Gastroesophageal sphincter (tissue), 3 donors: ENCODE results near the gene TTLL4.

Experiments
- EP300 ChIP-seq: sonication (generic); formaldehyde crosslinking; IDR thresholded peaks from one replicate; pipeline ENCODE4 v1.6.1; 2017; ENCODE audit warnings: antibody characterized with exemption, mild to moderate bottlenecking
- POLR2A ChIP-seq, 2 donors: fragments of 450-650 bp; IDR thresholded peaks; one replicate each; pipeline ENCODE4 v1.6.1; 2017; ENCODE audit warnings: antibody characterized with exemption in 2 of 2, mild to moderate bottlenecking in 2 of 2, moderate library complexity in 1 of 2
- POLR2AphosphoS5 ChIP-seq: sonication (generic); formaldehyde crosslinking; IDR thresholded peaks from one replicate; pipeline ENCODE4 v1.6.1; 2017; ENCODE audit warnings: antibody characterized with exemption
- TF ChIP-seq, protein P1 (sequence below), 4 experiments: fragments of 200-600 bp in 2 of 4; fragments of 450-650 bp in 2 of 4; sonication (generic) in 1 of 4; IDR thresholded peaks; one replicate each; pipeline ENCODE4 v1.5.1; 2017 to 2019; ENCODE audit warnings: antibody characterized with exemption in 4 of 4, mild to moderate bottlenecking in 2 of 4, moderate library complexity in 2 of 4

DNA sequence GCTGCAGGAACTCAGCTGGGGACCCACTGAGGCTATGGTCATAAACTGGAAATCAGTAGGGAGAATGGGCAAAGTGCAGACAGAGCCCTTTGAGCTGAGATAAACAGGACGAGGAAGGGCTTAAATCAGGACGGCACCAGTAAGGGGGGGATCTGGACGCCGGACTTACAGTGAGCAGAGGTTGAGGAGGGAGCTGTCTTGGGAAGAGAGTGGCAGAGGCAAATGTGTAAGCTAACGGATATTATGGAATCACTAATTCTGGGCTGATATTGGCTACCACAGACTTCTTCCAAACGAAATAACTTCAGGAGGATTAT, 71.9 kb downstream of the TTLL4 start:
- TF ChIP-seq POLR2AphosphoS5 (no peak), EP300 (no peak), POLR2A (IDR thresholded peaks at IDR 0.05) (no peak)
- TF ChIP-seq, protein P1, sequence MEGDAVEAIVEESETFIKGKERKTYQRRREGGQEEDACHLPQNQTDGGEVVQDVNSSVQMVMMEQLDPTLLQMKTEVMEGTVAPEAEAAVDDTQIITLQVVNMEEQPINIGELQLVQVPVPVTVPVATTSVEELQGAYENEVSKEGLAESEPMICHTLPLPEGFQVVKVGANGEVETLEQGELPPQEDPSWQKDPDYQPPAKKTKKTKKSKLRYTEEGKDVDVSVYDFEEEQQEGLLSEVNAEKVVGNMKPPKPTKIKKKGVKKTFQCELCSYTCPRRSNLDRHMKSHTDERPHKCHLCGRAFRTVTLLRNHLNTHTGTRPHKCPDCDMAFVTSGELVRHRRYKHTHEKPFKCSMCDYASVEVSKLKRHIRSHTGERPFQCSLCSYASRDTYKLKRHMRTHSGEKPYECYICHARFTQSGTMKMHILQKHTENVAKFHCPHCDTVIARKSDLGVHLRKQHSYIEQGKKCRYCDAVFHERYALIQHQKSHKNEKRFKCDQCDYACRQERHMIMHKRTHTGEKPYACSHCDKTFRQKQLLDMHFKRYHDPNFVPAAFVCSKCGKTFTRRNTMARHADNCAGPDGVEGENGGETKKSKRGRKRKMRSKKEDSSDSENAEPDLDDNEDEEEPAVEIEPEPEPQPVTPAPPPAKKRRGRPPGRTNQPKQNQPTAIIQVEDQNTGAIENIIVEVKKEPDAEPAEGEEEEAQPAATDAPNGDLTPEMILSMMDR (IDR thresholded peaks at IDR 0.05): no peak
